ENCODE measurements around the gene CPT2. TPM values are rescaled to one million over a fixed set of nuclear protein-coding genes. Genes with fewer than 3 reads are reported as not detected.

The CPT2 gene
- total and polyA plus RNA-seq, 2 of the 13 experiments (the other 11 are each of a cell fraction or from before 2014, with no cell fraction given) = 12.6 to 14.6 TPM

DNA sequence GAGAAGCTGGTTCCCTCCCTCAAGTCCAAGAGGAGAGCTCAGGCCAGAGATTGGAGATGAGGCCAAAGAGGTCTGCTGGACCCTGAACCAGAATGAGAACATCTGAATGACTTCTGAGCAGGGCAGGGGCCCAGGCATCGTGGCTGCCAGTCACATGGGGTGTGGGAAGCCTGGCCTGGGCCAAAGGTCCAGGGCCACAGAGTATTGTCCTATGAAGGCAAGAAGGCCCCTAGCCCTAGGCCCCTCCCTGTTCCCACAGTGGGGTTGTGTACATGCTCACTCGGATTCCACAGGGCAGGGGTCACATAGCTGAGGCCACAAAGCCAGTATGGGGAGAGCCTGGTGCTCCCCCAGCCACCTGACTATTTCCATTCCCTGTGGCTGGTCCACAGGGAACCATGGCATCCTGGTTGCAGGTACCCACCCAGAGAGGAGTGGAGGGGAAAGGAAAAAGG, 35.7 kb upstream of the CPT2 start (continued):
- TF ChIP-seq ZNF142 (CRISPR knock-in tag; IDR thresholded peaks at IDR 0.05) (no peak), FOXM1 (CRISPR knock-in tag; IDR thresholded peaks at IDR 0.05) (no peak), ZBTB4 (CRISPR knock-in tag; IDR thresholded peaks at IDR 0.05; ENCODE audit: borderline replicate concordance) (peak; percentile 91; the same call in 1 of the 2 replicates), GABPA (IDR thresholded peaks at IDR 0.05; ENCODE audit: low read depth, low read length) (no peak), GABPA (CRISPR knock-in tag; IDR thresholded peaks at IDR 0.05; ENCODE audit: low read depth) (peak; percentile 58; the same call in 1 of the 2 replicates), PHF8 (CRISPR knock-in tag; IDR thresholded peaks at IDR 0.05) (peak; percentile 37; the same call in 1 of the 2 replicates), ZNF563 (CRISPR knock-in tag; IDR thresholded peaks at IDR 0.05) (no peak)
- TF ChIP-seq, protein P1, sequence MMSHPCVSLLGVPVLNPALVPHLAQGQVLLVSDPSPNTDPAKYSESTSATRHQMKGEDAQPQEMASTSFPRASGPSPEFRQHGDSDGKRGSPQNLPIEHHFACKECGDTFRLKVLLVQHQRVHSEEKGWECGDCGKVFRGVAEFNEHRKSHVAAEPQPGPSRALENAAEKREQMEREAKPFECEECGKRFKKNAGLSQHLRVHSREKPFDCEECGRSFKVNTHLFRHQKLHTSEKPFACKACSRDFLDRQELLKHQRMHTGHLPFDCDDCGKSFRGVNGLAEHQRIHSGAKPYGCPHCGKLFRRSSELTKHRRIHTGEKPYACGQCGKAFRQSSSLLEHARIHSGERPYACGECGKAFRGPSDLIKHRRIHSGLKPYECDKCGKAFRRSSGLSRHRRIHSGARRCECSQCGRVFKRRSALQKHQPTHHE (CRISPR knock-in tag; IDR thresholded peaks at IDR 0.05; ENCODE audit: borderline replicate concordance) = no peak
- TF ChIP-seq, protein P2, sequence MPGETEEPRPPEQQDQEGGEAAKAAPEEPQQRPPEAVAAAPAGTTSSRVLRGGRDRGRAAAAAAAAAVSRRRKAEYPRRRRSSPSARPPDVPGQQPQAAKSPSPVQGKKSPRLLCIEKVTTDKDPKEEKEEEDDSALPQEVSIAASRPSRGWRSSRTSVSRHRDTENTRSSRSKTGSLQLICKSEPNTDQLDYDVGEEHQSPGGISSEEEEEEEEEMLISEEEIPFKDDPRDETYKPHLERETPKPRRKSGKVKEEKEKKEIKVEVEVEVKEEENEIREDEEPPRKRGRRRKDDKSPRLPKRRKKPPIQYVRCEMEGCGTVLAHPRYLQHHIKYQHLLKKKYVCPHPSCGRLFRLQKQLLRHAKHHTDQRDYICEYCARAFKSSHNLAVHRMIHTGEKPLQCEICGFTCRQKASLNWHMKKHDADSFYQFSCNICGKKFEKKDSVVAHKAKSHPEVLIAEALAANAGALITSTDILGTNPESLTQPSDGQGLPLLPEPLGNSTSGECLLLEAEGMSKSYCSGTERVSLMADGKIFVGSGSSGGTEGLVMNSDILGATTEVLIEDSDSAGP (CRISPR knock-in tag; IDR thresholded peaks at IDR 0.05; ENCODE audit: borderline replicate concordance) = peak; percentile 72
- TF ChIP-seq, protein P3, sequence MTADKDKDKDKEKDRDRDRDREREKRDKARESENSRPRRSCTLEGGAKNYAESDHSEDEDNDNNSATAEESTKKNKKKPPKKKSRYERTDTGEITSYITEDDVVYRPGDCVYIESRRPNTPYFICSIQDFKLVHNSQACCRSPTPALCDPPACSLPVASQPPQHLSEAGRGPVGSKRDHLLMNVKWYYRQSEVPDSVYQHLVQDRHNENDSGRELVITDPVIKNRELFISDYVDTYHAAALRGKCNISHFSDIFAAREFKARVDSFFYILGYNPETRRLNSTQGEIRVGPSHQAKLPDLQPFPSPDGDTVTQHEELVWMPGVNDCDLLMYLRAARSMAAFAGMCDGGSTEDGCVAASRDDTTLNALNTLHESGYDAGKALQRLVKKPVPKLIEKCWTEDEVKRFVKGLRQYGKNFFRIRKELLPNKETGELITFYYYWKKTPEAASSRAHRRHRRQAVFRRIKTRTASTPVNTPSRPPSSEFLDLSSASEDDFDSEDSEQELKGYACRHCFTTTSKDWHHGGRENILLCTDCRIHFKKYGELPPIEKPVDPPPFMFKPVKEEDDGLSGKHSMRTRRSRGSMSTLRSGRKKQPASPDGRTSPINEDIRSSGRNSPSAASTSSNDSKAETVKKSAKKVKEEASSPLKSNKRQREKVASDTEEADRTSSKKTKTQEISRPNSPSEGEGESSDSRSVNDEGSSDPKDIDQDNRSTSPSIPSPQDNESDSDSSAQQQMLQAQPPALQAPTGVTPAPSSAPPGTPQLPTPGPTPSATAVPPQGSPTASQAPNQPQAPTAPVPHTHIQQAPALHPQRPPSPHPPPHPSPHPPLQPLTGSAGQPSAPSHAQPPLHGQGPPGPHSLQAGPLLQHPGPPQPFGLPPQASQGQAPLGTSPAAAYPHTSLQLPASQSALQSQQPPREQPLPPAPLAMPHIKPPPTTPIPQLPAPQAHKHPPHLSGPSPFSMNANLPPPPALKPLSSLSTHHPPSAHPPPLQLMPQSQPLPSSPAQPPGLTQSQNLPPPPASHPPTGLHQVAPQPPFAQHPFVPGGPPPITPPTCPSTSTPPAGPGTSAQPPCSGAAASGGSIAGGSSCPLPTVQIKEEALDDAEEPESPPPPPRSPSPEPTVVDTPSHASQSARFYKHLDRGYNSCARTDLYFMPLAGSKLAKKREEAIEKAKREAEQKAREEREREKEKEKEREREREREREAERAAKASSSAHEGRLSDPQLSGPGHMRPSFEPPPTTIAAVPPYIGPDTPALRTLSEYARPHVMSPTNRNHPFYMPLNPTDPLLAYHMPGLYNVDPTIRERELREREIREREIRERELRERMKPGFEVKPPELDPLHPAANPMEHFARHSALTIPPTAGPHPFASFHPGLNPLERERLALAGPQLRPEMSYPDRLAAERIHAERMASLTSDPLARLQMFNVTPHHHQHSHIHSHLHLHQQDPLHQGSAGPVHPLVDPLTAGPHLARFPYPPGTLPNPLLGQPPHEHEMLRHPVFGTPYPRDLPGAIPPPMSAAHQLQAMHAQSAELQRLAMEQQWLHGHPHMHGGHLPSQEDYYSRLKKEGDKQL (CRISPR knock-in tag; IDR thresholded peaks at IDR 0.05; ENCODE audit: low read depth) = peak; percentile 77
